ENCODE results near the gene ABCA6. TPM values are rescaled to one million over a fixed set of nuclear protein-coding genes. Genes with fewer than 3 reads are reported as not detected.
"Not testable (repeated sequence)": the region's sequence is repeated elsewhere in the genome, so short reads cannot be mapped to it uniquely, and the experiment has no call there.

ABCA6 gene, protein sequence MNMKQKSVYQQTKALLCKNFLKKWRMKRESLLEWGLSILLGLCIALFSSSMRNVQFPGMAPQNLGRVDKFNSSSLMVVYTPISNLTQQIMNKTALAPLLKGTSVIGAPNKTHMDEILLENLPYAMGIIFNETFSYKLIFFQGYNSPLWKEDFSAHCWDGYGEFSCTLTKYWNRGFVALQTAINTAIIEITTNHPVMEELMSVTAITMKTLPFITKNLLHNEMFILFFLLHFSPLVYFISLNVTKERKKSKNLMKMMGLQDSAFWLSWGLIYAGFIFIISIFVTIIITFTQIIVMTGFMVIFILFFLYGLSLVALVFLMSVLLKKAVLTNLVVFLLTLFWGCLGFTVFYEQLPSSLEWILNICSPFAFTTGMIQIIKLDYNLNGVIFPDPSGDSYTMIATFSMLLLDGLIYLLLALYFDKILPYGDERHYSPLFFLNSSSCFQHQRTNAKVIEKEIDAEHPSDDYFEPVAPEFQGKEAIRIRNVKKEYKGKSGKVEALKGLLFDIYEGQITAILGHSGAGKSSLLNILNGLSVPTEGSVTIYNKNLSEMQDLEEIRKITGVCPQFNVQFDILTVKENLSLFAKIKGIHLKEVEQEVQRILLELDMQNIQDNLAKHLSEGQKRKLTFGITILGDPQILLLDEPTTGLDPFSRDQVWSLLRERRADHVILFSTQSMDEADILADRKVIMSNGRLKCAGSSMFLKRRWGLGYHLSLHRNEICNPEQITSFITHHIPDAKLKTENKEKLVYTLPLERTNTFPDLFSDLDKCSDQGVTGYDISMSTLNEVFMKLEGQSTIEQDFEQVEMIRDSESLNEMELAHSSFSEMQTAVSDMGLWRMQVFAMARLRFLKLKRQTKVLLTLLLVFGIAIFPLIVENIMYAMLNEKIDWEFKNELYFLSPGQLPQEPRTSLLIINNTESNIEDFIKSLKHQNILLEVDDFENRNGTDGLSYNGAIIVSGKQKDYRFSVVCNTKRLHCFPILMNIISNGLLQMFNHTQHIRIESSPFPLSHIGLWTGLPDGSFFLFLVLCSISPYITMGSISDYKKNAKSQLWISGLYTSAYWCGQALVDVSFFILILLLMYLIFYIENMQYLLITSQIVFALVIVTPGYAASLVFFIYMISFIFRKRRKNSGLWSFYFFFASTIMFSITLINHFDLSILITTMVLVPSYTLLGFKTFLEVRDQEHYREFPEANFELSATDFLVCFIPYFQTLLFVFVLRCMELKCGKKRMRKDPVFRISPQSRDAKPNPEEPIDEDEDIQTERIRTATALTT (N-terminal part only)
- total RNA-seq = 1.7 TPM

DNA sequence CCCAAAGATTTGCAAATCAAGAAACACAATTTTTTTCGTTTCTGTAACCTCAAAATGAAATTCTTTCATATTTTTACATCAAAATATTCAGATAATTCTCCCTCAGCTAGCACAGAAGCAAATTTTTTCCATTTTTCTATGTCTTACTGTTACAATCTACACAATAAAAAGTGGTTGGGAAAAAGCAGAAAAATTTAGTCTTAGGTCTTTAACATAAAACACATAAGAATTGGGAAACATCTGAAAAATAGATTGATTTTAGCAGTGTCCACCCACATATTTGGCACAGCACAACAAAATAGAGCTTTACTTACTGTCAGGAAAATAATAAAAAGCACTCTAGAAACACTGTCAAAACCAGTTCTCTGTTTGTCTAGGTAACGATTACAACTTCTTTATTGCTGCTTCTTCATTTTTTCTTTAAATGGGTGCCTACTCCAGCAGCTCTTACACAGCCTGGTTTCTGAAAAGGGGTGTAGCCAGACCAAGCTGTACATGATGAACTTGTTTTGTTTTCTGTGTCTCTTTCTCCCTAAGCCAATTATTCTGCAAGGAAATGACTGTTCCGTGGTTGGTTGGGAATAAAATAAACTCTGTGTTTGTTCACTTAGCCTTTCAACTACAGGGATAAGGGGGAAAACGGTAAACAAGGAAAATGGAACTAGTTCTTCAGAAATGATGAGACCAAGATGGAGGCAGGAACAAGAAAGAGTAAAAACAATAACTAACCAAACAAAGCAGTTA, at the start of gene ABCA6:
TSS of gene ABCA6 (minus strand) at position 465 of the 744 bp plus-strand sequence. CDS start 1,192 bp downstream, outside the sequence.
- Histone ChIP-seq H3K4me1 (ENCODE audit: insufficient read depth, low read length) (no peaks in the 10 kb centered on the region), H3K27me3 (ENCODE audit: insufficient read depth, low read length) (no peaks in the 10 kb centered on the region), H3K4me3 (ENCODE audit: low read length) (no peak within 1 kb of the TSS), H3K9me3 (ENCODE audit: low read depth, low read length) (no peaks in the 10 kb centered on the region)

DNA sequence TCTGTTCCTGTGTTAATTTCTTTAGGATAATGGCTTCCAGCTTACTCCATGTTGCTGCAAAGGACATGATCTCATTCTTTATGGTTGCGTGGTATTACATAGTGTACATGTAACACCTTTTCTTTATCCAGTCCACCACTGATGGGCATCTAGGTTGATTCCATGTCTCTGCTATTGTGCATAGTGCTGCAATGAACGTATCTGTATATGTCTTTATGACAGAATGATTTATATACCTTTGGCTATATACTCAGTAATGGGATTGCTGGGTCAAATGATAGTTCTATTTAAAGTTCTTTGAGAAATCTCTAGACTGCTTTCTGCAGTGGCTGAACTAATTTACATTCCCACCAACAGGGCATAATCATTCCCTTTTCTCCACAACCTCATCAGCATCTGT, 47.1 kb upstream of the ABCA6 start:
- no peak overlapping the region for H3K4me3 ChIP-seq (ENCODE audit: low read length)
- H3K27me3 ChIP-seq (ENCODE audit: insufficient read depth, low read length) = no peaks in the 10 kb centered on the region
- H3K9me3 ChIP-seq (ENCODE audit: low read depth, low read length) = no peaks in the 10 kb centered on the region
- no peaks in the 10 kb centered on the region for H3K4me1 ChIP-seq (ENCODE audit: insufficient read depth, low read length)

DNA sequence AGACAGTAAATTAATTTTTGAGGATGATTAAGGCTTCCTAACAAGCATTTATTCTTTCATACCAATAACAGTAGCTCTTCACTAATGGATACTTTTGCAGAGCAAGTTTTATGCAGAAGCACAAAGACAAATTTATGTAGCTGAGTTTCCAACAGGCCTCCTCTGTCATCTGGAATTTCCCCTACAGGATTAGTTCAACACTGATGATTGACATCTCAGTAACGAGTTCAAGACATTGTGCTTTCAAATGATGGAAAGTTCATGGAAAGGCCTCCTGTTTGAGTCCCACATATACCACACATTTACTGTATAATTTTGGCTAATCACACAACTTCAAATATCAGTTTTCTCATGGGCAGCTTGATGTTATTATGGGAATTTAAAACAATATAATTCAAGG, 46.4 kb upstream of the ABCA6 start:
- no peaks in the 10 kb centered on the region for H3K9me3 ChIP-seq (ENCODE audit: low read depth, low read length)
- H3K4me3 ChIP-seq (ENCODE audit: low read length) = no peak overlapping the region
- no peaks in the 10 kb centered on the region for H3K27me3 ChIP-seq (ENCODE audit: insufficient read depth, low read length)
- no peaks in the 10 kb centered on the region for H3K4me1 ChIP-seq (ENCODE audit: insufficient read depth, low read length)

DNA sequence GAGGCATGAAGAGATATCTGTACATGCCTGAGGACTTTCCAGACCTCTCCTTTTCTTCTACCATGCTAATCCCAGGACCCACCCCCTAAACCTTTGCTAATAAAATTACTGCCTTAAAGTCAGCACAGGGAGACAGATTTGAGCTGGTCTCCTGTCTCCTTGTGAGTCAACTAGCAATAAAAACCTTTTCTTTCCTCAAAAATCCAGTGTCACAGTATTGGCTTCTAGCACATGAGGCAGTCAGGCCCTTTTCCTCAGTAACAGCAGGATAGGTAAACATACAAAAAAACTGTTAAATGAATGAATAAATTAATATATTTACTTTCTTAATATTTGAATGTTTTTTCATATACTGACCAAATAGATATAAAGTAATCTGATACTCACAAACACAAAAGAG, 45.6 kb upstream of the ABCA6 start:
- H3K4me3 ChIP-seq (ENCODE audit: low read length) = no peak overlapping the region
- H3K27me3 ChIP-seq (ENCODE audit: insufficient read depth, low read length) = no peaks in the 10 kb centered on the region
- H3K4me1 ChIP-seq (ENCODE audit: insufficient read depth, low read length) = no peaks in the 10 kb centered on the region
- no peaks in the 10 kb centered on the region for H3K9me3 ChIP-seq (ENCODE audit: low read depth, low read length)

DNA sequence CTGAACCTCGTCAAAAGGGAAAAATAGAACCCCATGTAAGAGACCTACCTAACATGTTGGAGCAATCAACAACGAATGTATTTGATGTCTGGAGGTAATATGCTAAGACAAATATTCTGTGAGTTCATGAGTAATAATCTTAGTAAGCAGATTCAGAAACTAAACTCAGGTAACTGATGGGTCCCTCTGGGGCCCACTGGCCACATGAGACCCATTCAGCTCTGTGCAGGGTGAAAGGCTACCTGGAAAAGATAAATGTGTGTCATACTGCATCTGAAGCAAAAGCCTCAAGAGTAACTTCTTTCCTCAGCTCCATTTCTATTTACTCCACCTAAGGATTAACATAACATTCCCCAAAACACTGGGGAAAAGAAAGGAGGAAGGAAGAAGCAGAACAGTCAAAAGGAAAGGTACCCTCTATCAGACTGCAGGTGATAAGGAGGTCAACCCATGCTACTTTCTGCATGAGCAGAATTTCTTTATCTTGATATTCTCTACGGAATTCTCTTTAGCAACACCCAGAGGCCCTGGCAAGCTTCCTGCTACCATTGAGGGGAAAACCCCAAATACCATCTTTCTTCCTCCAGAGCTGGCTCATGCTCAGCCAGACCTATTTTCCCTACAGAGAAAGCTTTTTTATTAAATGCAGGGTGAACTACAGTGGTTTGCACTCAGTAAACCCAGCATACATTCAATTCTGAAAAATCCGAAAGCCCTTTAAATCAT, 37.7 kb upstream of the ABCA6 start:
- no peak overlapping the region for H3K4me3 ChIP-seq (ENCODE audit: low read length)
- peaks cover 15% of the 10 kb centered on the region for H3K4me1 ChIP-seq (ENCODE audit: insufficient read depth, low read length)
- H3K27me3 ChIP-seq (ENCODE audit: insufficient read depth, low read length) = no peaks in the 10 kb centered on the region
- H3K9me3 ChIP-seq (ENCODE audit: low read depth, low read length) = no peaks in the 10 kb centered on the region

DNA sequence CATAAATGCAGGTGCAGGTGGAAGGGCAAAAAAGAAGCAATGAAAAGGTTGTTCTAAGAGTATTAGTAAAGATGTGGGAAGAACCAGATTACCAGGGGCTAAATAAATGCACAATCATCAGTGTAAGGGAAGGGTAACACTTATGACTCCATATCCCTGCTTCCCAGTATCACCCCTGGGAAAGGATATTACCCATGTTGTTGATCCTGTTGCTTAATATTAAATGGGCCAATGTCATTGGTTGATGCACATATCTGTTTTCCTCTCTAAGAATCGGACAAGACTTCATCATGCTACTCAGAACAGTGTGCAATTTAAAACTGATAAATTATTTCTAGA, 34.7 kb upstream of the ABCA6 start:
- Histone ChIP-seq H3K4me1 (ENCODE audit: insufficient read depth, low read length) (peaks cover 15% of the 10 kb centered on the region), H3K27me3 (ENCODE audit: insufficient read depth, low read length) (no peaks in the 10 kb centered on the region), H3K9me3 (ENCODE audit: low read depth, low read length) (no peaks in the 10 kb centered on the region), H3K4me3 (ENCODE audit: low read length) (no peak overlapping the region)

DNA sequence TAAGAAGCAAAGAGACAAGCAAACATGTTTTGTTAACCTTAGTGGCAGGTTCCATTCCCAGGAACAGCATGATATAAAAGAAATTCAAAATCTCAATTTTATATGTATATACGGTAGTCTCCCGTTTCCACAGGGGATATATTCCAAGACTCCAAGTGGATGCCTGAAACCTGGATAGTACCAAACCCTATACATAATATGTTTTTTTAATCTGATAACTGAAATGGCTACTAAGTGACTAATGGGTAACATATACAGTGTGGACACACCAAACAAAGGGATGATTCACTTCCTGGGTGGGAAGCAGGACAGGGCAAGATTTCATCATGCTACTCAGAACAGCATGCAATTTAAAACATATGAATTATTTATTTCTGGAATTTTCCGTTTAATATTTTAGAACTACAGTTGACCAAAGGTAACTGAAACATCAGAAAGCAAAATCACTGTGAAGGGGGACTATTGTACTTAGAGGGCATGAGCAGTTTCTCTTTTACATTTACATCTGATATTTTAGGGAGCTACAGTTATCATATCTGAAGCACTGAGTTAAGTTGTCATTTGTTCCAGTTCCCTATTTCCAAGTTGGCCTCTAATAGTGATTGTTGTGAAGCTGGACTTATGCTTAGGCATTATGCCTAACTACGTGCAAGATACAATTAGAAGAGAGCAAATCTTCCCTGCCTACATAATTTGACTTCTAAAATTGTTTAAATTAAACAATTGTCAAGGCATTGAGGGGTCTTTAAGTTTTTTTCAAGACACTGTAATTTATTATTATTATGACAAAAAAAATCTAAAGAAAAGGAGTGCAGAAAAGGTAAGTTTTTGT, 34.1 kb upstream of the ABCA6 start:
- Histone ChIP-seq H3K27me3 (ENCODE audit: insufficient read depth, low read length) (no peaks in the 10 kb centered on the region), H3K9me3 (ENCODE audit: low read depth, low read length) (no peaks in the 10 kb centered on the region), H3K4me1 (ENCODE audit: insufficient read depth, low read length) (peaks cover 17% of the 10 kb centered on the region), H3K4me3 (ENCODE audit: low read length) (no peak overlapping the region)

DNA sequence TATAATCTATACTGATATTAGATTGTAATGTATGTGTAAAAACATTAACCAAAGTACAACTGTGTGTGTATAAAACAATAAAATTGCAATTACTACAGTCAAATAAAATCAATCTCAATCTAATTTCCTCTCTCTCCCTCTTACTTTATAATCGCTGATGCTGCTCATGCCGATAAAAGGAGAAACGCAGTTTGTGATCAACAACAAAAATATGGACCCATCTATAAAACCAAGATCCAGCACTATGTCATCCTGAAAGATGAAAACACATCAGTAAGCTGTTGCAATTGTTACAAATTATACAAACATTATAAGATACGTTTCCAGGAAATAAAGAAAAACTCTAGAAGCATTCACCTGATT, 33.5 kb upstream of the ABCA6 start:
- H3K9me3 ChIP-seq (ENCODE audit: low read depth, low read length) = no peaks in the 10 kb centered on the region
- H3K4me3 ChIP-seq (ENCODE audit: low read length) = no peak overlapping the region
- no peaks in the 10 kb centered on the region for H3K27me3 ChIP-seq (ENCODE audit: insufficient read depth, low read length)
- peaks cover 20% of the 10 kb centered on the region for H3K4me1 ChIP-seq (ENCODE audit: insufficient read depth, low read length)

DNA sequence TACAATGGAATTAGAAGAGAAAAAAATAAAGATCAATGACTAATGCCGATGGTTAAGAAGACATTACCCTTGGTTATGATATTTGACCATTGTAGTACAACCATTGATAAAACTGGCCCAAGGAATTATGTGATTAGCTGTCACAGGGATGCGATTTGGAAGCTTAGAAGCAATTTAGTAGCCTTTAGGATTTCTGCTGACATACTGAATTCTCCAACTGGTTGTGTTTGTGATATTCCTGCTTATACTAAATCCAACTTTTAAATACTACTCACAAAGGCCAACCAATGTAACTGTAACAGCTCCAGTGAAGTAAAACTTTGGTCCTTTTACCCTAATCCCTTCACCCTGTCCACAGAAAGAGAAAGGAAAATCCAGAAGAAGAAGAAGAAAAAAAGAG, 31.4 kb upstream of the ABCA6 start:
- H3K4me3 ChIP-seq (ENCODE audit: low read length) = no peak overlapping the region
- no peaks in the 10 kb centered on the region for H3K9me3 ChIP-seq (ENCODE audit: low read depth, low read length)
- no peaks in the 10 kb centered on the region for H3K27me3 ChIP-seq (ENCODE audit: insufficient read depth, low read length)
- H3K4me1 ChIP-seq (ENCODE audit: insufficient read depth, low read length) = peaks cover 17% of the 10 kb centered on the region

DNA sequence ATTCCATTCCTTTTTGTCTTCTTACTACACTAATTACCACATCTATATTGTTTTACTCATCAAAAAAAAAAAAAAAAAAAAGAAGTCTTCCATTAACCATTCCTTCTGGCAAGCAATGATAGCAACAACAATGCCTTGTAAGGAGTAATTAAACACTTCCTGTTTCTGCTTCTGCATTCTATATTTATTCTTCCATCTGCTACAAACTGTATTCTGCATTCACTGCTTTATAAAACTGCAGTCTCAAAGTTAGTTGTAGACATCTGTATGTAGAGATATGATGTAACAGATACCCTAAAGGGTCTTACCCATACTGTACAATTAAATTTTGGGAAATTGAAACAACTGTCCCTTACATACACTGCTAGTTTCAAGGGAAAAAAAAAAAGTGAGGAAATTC, 28.7 kb upstream of the ABCA6 start:
- H3K4me3 ChIP-seq (ENCODE audit: low read length) = no peak overlapping the region
- H3K9me3 ChIP-seq (ENCODE audit: low read depth, low read length) = no peaks in the 10 kb centered on the region

DNA sequence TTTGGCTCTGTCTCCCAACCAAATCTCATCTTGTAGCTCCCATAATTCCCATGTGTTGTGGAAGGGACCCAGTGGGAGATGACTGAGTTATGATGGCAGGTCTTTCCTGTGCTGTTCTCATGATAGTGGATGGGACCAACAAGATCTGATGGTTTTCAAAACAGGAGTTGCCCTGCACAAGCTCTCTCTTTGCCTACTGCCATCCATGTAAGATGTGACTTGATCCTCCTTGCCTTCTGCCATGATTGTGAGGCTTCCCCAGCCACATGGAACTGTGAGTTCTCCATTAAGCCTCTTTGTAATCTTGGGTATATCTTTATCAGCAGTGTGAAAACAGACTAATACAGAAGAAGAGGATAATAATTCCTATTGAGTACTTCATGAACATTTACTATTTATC, 26.9 kb upstream of the ABCA6 start:
- H3K4me1 ChIP-seq (ENCODE audit: insufficient read depth, low read length); H3K4me3 ChIP-seq (ENCODE audit: low read length); H3K9me3 ChIP-seq (ENCODE audit: low read depth, low read length); H3K27me3 ChIP-seq (ENCODE audit: insufficient read depth, low read length): not testable (repeated sequence)

More for the DNA sequence above, 28.7 kb upstream of the ABCA6 start:
- Histone ChIP-seq H3K27me3 (ENCODE audit: insufficient read depth, low read length) (no peaks in the 10 kb centered on the region), H3K4me1 (ENCODE audit: insufficient read depth, low read length) (peaks cover 9% of the 10 kb centered on the region)

DNA sequence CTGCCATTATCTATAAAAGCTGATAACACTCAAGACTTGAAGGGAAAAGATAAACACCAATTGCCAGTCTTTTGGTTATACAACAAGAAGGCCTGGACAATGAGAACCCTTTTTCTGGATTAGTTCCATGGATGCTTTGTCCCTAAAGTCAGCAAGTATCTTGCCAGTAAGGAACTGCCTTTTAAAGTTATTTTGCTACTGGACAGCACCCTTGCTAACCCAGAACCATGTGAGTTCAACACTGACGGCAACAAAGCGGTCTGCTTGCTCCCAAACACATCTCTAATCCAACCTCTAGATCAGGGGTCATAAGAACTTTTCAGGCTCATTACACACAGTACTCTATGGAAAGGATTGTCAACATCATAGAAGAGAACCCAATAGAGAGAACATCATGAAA, 25.3 kb upstream of the ABCA6 start:
- no peaks in the 10 kb centered on the region for H3K27me3 ChIP-seq (ENCODE audit: insufficient read depth, low read length)
- no peaks in the 10 kb centered on the region for H3K9me3 ChIP-seq (ENCODE audit: low read depth, low read length)
- no peak overlapping the region for H3K4me3 ChIP-seq (ENCODE audit: low read length)
- peaks cover 9% of the 10 kb centered on the region for H3K4me1 ChIP-seq (ENCODE audit: insufficient read depth, low read length)

DNA sequence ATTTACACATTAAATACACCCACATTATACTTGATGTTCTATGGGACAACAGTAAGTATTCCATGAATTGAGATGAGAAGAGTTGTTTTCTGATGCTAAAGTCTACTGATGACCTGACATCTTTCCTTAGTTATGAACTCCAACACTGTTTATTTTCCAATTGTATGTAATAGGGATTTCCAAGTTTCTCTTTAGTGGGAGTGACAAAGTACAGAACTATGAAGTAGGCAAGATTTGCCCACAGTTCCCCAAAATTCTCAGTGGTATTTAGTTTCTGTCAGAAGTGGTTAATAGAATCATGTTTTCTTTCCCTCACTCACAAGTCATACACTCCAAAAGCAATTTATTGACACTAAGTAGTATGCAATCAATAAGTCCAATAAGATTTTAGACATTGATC, 22.5 kb upstream of the ABCA6 start:
- Histone ChIP-seq H3K27me3 (ENCODE audit: insufficient read depth, low read length) (no peaks in the 10 kb centered on the region), H3K9me3 (ENCODE audit: low read depth, low read length) (no peaks in the 10 kb centered on the region), H3K4me3 (ENCODE audit: low read length) (no peak overlapping the region), H3K4me1 (ENCODE audit: insufficient read depth, low read length) (no peaks in the 10 kb centered on the region)
